H1 (cell line): Measurements from ENCODE around the gene SLC39A9. TPM values are rescaled to one million over a fixed set of nuclear protein-coding genes. Genes with fewer than 3 reads are reported as not detected.
"Not testable (repeated sequence)": the region's sequence is repeated elsewhere in the genome, so short reads cannot be mapped to it uniquely, and the experiment has no call there.

ENCODE experiments used
- CTCF ChIA-PET: fragments of 300-600 bp; sonication (Branson Sonifier 250); formaldehyde crosslinking; loops from one replicate; lab custom pipeline; 2021; ENCODE audit not compliant: partially characterized antibody; lab: Charles Lee
- POLR2A ChIA-PET: fragments of 300-600 bp; sonication (Branson Sonifier 250); formaldehyde crosslinking; loops from one replicate; lab custom pipeline; 2021; ENCODE audit warnings: inconsistent platforms; ENCODE audit not compliant: partially characterized antibody; lab: Charles Lee
- DNase-seq, 2 experiments: peaks; one replicate each; pipeline versions ENCODE4 v3.0.0 to v3.0.0-alpha.2; 2010 to 2022; ENCODE audit warnings: low spot score in 2 of 2, low read depth in 1 of 2, mixed read lengths in 1 of 2
- FAIRE-seq: peaks from 2 replicates; lab custom pipeline; 2011; peaks lifted over from hg19 to GRCh38; lab: Jason Lieb, UNC
- H2AFZ ChIP-seq: 2 replicates; pipeline ENCODE4 v1.8.1; 2012; ENCODE audit warnings: low read length, inconsistent platforms
- H2AK5ac ChIP-seq: 2 replicates; pipeline ENCODE4 v1.6.1; 2013; ENCODE audit warnings: low read depth, low read length
- H2BK120ac ChIP-seq: replicated peaks from 2 replicates; pipeline ENCODE3; 2013; ENCODE audit warnings: low read depth, low read length, inconsistent platforms
- H2BK12ac ChIP-seq: 2 replicates; pipeline ENCODE4 v1.6.1; 2013; ENCODE audit warnings: low read depth, low read length
- H2BK15ac ChIP-seq: 2 replicates; pipeline ENCODE4 v1.6.1; 2013; ENCODE audit warnings: low read length
- H2BK20ac ChIP-seq: 2 replicates; pipeline ENCODE4 v1.6.1; 2013; ENCODE audit warnings: low read length
- H2BK5ac ChIP-seq: 2 replicates; pipeline ENCODE4 v1.6.1; 2013; ENCODE audit warnings: low read depth, low read length
- H3K14ac ChIP-seq: 2 replicates; pipeline ENCODE4 v1.6.1; 2013; ENCODE audit warnings: inconsistent platforms; ENCODE audit not compliant: insufficient read length
- H3K18ac ChIP-seq: 2 replicates; pipeline ENCODE4 v1.6.1; 2013; ENCODE audit warnings: low read length; ENCODE audit errors: extremely low read depth
- H3K23ac ChIP-seq: 2 replicates; pipeline ENCODE4 v1.6.1; 2013; ENCODE audit warnings: inconsistent platforms; ENCODE audit not compliant: insufficient read length
- H3K23me2 ChIP-seq: 2 replicates; pipeline ENCODE4 v1.6.1; 2013; ENCODE audit warnings: low read depth, low read length
- H3K27ac ChIP-seq: 2 replicates; pipeline ENCODE4 v1.6.1; 2011; ENCODE audit warnings: low read depth, low read length, inconsistent platforms
- H3K27me3 ChIP-seq, 4 experiments: replicated peaks in 1 of 4; 1 replicate in 1 of 4; 2 replicates in 3 of 4; pipeline versions ENCODE4 v1.6.1 to v1.8.1; 2011 to 2013; ENCODE audit warnings: low read length in 3 of 4, mild to moderate bottlenecking in 3 of 4, inconsistent platforms in 2 of 4, mixed read lengths in 2 of 4, moderate library complexity in 1 of 4; ENCODE audit not compliant: control insufficient read depth in 3 of 4, insufficient read depth in 3 of 4; ENCODE audit errors: extremely low read depth in 1 of 4
- H3K36me3 ChIP-seq, 4 experiments: 2 replicates each; pipeline versions ENCODE4 v1.6.1 to v1.8.1; 2011 to 2013; ENCODE audit warnings: mild to moderate bottlenecking in 4 of 4, low read length in 3 of 4, moderate library complexity in 2 of 4, control low read depth in 1 of 4, inconsistent platforms in 1 of 4; ENCODE audit not compliant: insufficient read depth in 4 of 4, control insufficient read depth in 2 of 4
- H3K4ac ChIP-seq: replicated peaks from 2 replicates; pipeline ENCODE3; 2013; ENCODE audit warnings: low read length, low read depth, mixed read lengths, inconsistent platforms; ENCODE audit not compliant: insufficient read length
- H3K4me1 ChIP-seq, 4 experiments: replicated peaks in 1 of 4; 1 replicate in 1 of 4; 2 replicates in 3 of 4; pipeline versions ENCODE4 v1.6.1 to v1.8.1; 2011 to 2013; ENCODE audit warnings: low read length in 3 of 4, inconsistent platforms in 2 of 4, mixed read lengths in 1 of 4; ENCODE audit not compliant: insufficient read depth in 4 of 4, control insufficient read depth in 3 of 4
- H3K4me2 ChIP-seq, 2 experiments: 2 replicates each; pipeline versions ENCODE4 v1.6.1 to v1.8.1; 2011 to 2013; ENCODE audit warnings: low read depth in 2 of 2, low read length in 2 of 2, control low read depth in 1 of 2, inconsistent platforms in 1 of 2, mild to moderate bottlenecking in 1 of 2; ENCODE audit not compliant: insufficient read depth in 1 of 2
- H3K4me3 ChIP-seq, 4 experiments: fragments of 200-600, 300-600 bp in 1 of 4; sonication (generic), shearing (Covaris generic), sonication (Bioruptor Twin) in 1 of 4; 2 replicates each; pipeline versions ENCODE4 v1.5.1 to v1.8.1; 2011 to 2016; ENCODE audit warnings: low read length in 4 of 4, low read depth in 3 of 4, control low read depth in 2 of 4, inconsistent platforms in 2 of 4, mild to moderate bottlenecking in 2 of 4, mixed read lengths in 1 of 4, moderate library complexity in 1 of 4; ENCODE audit not compliant: insufficient read depth in 2 of 4; ENCODE audit errors: extremely low read depth in 1 of 4
- H3K56ac ChIP-seq: replicated peaks from 2 replicates; pipeline ENCODE3; 2013; ENCODE audit warnings: low read depth, mild to moderate bottlenecking, mixed read lengths, low read length, inconsistent platforms; ENCODE audit not compliant: insufficient read length
- H3K79me1 ChIP-seq: 2 replicates; pipeline ENCODE4 v1.6.1; 2013; ENCODE audit warnings: low read depth, low read length, control low read depth
- H3K79me2 ChIP-seq, 2 experiments: 2 replicates each; pipeline versions ENCODE4 v1.6.1 to v1.8.1; 2012 to 2013; ENCODE audit warnings: low read length in 2 of 2, mild to moderate bottlenecking in 2 of 2, inconsistent platforms in 1 of 2; ENCODE audit not compliant: insufficient read depth in 2 of 2, control insufficient read depth in 1 of 2
- H3K9ac ChIP-seq, 4 experiments: replicated peaks in 1 of 4; 1 replicate in 1 of 4; 2 replicates in 3 of 4; pipeline versions ENCODE4 v1.6.1 to v1.8.1; 2011 to 2013; ENCODE audit warnings: low read depth in 3 of 4, low read length in 3 of 4, control low read depth in 2 of 4, mild to moderate bottlenecking in 2 of 4, moderate library complexity in 2 of 4, inconsistent platforms in 1 of 4; ENCODE audit errors: extremely low read depth in 1 of 4
- H3K9me3 ChIP-seq, 2 experiments: 2 replicates each; pipeline versions ENCODE4 v1.6.1 to v1.8.1; 2012 to 2013; ENCODE audit warnings: mild to moderate bottlenecking in 2 of 2, moderate library complexity in 2 of 2, control low read depth in 1 of 2, inconsistent platforms in 1 of 2, low read depth in 1 of 2, low read length in 1 of 2, mixed read lengths in 1 of 2; ENCODE audit not compliant: insufficient read depth in 2 of 2
- H4K20me1 ChIP-seq, 2 experiments: replicated peaks in 1 of 2; 2 replicates each; pipeline versions ENCODE3 to v1.8.1; 2011 to 2013; ENCODE audit warnings: inconsistent platforms in 2 of 2, low read length in 2 of 2, mild to moderate bottlenecking in 1 of 2; ENCODE audit not compliant: insufficient read depth in 2 of 2, control insufficient read depth in 1 of 2
- H4K5ac ChIP-seq: 2 replicates; pipeline ENCODE4 v1.6.1; 2013; ENCODE audit warnings: low read length, low read depth, mixed read lengths, inconsistent platforms; ENCODE audit not compliant: insufficient read length
- H4K8ac ChIP-seq: 2 replicates; pipeline ENCODE4 v1.8.0; 2013; ENCODE audit warnings: mild to moderate bottlenecking, moderate library complexity, low read length, inconsistent platforms; ENCODE audit not compliant: insufficient read depth; ENCODE audit errors: extremely low read depth
- H4K91ac ChIP-seq: replicated peaks from 2 replicates; pipeline ENCODE3; 2013; ENCODE audit warnings: low read length, mixed read lengths, inconsistent platforms; ENCODE audit not compliant: insufficient read length
- POLR2A ChIP-seq, 2 experiments: IDR thresholded peaks; 1 replicate in 1 of 2; 2 replicates in 1 of 2; pipeline ENCODE4 v1.6.1; 2011; ENCODE audit warnings: low read depth in 2 of 2, low read length in 2 of 2, mild to moderate bottlenecking in 2 of 2; ENCODE audit errors: control extremely low read depth in 1 of 2
- WGBS, 2 experiments: shearing (Covaris generic) in 1 of 2; methylation state at CpG; one replicate each; pipeline versions ENCODE4 v1.1.6 to v1.1.7; 2013 to 2015; ENCODE audit warnings: low lambda C conversion rate in 2 of 2, mixed read lengths in 2 of 2, inconsistent platforms in 1 of 2, low coverage in 1 of 2, missing lambda C conversion rate in 1 of 2; ENCODE audit not compliant: insufficient replicate concordance in 2 of 2, insufficient coverage in 1 of 2, insufficient read length in 1 of 2; ENCODE audit errors: extremely low coverage in 1 of 2, missing lambda C conversion rate in 1 of 2; 5-methylcytosine and 5-hydroxymethylcytosine counted together
- polyA plus RNA-seq, 7 experiments: library from polyadenylated mRNA; depleted of rRNA in 3 of 7; stranded (reverse) in 5 of 7; unstranded in 2 of 7; fragments of >200 nt in 5 of 7; fragments of 200-250 nt in 2 of 7; gene quantifications; 1 replicate in 5 of 7; 2 replicates in 1 of 7; 4 replicates in 1 of 7; pipeline versions ENCODE4 v1.2.1 to v1.2.3, GENCODE V29; 2011 to 2013; ENCODE audit warnings: missing spikeins in 2 of 7, mixed read lengths in 2 of 7
- total RNA-seq: library from RNA; stranded (reverse); fragmentation: NEBNext Ultra II Directional; extraction: Animal tissue kit (Norgen Biotek cat#: 25700); gene quantifications from 2 replicates; pipeline ENCODE4 v1.2.1, GENCODE V29; 2021

The SLC39A9 gene
- total and polyA plus RNA-seq, 2 of the 8 experiments (the other 6 are each of a cell fraction or from before 2014, with no cell fraction given), result 31.0 to 44.2 TPM

- TF ChIP-seq POLR2A (IDR thresholded peaks at IDR 0.05; ENCODE audit: control extremely low read depth in 1 of 2, low read depth in 2 of 2, low read length in 2 of 2), result no peak
Observed at GRCh38 chr14:69475194-69475818, 76.8 kb downstream of the SLC39A9 start (continued).

GRCh38 chr14:69476824-69477450 lies 78.4 kb downstream of the SLC39A9 start:
- H2BK20ac ChIP-seq, H3K9ac ChIP-seq, DNase-seq, H4K8ac ChIP-seq, H3K4me1 ChIP-seq, H2AFZ ChIP-seq, POLR2A ChIA-PET, H3K27ac ChIP-seq, H2BK5ac ChIP-seq, H4K91ac ChIP-seq, H3K4me2 ChIP-seq, H3K23ac ChIP-seq, H2AK5ac ChIP-seq, H3K14ac ChIP-seq, H3K9me3 ChIP-seq, H3K36me3 ChIP-seq, H2BK15ac ChIP-seq, H2BK120ac ChIP-seq, H3K18ac ChIP-seq, H3K4ac ChIP-seq, H3K23me2 ChIP-seq, H2BK12ac ChIP-seq, H3K79me1 ChIP-seq, H3K56ac ChIP-seq, H3K79me2 ChIP-seq, H3K4me3 ChIP-seq, H3K27me3 ChIP-seq, H4K20me1 ChIP-seq, FAIRE-seq, H4K5ac ChIP-seq: not testable (repeated sequence)
- 93% methylated on average over 5 of the region's 5 CpGs; no CpG with 5 or more reads in 1 of the 2 experiments for WGBS, 2 experiments
- CTCF ChIA-PET, result interaction anchor here (0.6 to 2.0 kb wide), 10 partner anchors 12 to 1413 kb away, joined by 3 to 6 read pairs (median 3); no protein-coding TSS in a partner anchor
